Epidermal melanocyte (primary cell): ENCODE results near the gene CDKAL1.
"Not testable (repeated sequence)": the region's sequence is repeated elsewhere in the genome, so short reads cannot be mapped to it uniquely, and the experiment has no call there.

Experiments used
- DNase-seq: peaks from one replicate; pipeline ENCODE4 v3.0.0; 2011; ENCODE audit warnings: low spot score; ENCODE audit not compliant: insufficient read length

CDKAL1 gene

GRCh38 chr6:21053612-21054011 is 519.4 kb downstream of the CDKAL1 start:
- no peak for DNase-seq

- DNase-seq = not testable (repeated sequence)
Observed at GRCh38 chr6:21055480-21055879, 521.2 kb downstream of the CDKAL1 start.

GRCh38 chr6:21061892-21062291 is 527.6 kb downstream of the CDKAL1 start:
- no peak for DNase-seq

- no peak for DNase-seq
Observed at GRCh38 chr6:21064756-21065340, 530.6 kb downstream of the CDKAL1 start.

GRCh38 chr6:21067521-21067920 is 533.3 kb downstream of the CDKAL1 start:
- DNase-seq = no peak

- no peak for DNase-seq
Observed at GRCh38 chr6:21070620-21071019, 536.4 kb downstream of the CDKAL1 start.

- DNase-seq = no peak
Observed at GRCh38 chr6:21071780-21072468, 537.7 kb downstream of the CDKAL1 start.

- no peak for DNase-seq
Observed at GRCh38 chr6:21073318-21073839, 539.1 kb downstream of the CDKAL1 start.

GRCh38 chr6:21074484-21074883 is 540.2 kb downstream of the CDKAL1 start:
- DNase-seq = no peak

GRCh38 chr6:21075986-21076385 is 541.7 kb downstream of the CDKAL1 start:
- no peak for DNase-seq

- no peak for DNase-seq
Observed at GRCh38 chr6:21078497-21078896, 544.2 kb downstream of the CDKAL1 start.

GRCh38 chr6:21079468-21080048 is 545.3 kb downstream of the CDKAL1 start:
- DNase-seq = no peak

- no peak for DNase-seq
Observed at GRCh38 chr6:21080221-21080620, 546.0 kb downstream of the CDKAL1 start.

GRCh38 chr6:21082091-21082490 is 547.8 kb downstream of the CDKAL1 start:
- DNase-seq = no peak

GRCh38 chr6:21083708-21084107 is 549.5 kb downstream of the CDKAL1 start:
- DNase-seq = no peak

- no peak for DNase-seq
Observed at GRCh38 chr6:21084656-21085055, 550.4 kb downstream of the CDKAL1 start.

- DNase-seq = no peak
Observed at GRCh38 chr6:21085211-21085610, 551.0 kb downstream of the CDKAL1 start.

GRCh38 chr6:21085643-21086042 is 551.4 kb downstream of the CDKAL1 start:
- no peak for DNase-seq

GRCh38 chr6:21087188-21087587 is 552.9 kb downstream of the CDKAL1 start:
- no peak for DNase-seq

- DNase-seq = no peak
Observed at GRCh38 chr6:21091411-21091810, 557.2 kb downstream of the CDKAL1 start.

GRCh38 chr6:21092231-21092772 is 558.0 kb downstream of the CDKAL1 start:
- not testable (repeated sequence) for DNase-seq

GRCh38 chr6:21095462-21095861 is 561.2 kb downstream of the CDKAL1 start:
- no peak for DNase-seq
